GM10266 (cell line): Measurements from ENCODE around the gene TTC19.

Experiments
- DNase-seq: peaks from one replicate; pipeline ENCODE4 v3.0.0; 2012; ENCODE audit errors: extremely low spot score
- TF ChIP-seq, protein P1 (sequence below): IDR thresholded peaks from 2 replicates; pipeline ENCODE4 v1.5.1; 2012; ENCODE audit warnings: mild to moderate bottlenecking, low read depth; ENCODE audit not compliant: control insufficient read depth, insufficient read depth; ENCODE audit errors: missing control alignments

TTC19 gene

DNA sequence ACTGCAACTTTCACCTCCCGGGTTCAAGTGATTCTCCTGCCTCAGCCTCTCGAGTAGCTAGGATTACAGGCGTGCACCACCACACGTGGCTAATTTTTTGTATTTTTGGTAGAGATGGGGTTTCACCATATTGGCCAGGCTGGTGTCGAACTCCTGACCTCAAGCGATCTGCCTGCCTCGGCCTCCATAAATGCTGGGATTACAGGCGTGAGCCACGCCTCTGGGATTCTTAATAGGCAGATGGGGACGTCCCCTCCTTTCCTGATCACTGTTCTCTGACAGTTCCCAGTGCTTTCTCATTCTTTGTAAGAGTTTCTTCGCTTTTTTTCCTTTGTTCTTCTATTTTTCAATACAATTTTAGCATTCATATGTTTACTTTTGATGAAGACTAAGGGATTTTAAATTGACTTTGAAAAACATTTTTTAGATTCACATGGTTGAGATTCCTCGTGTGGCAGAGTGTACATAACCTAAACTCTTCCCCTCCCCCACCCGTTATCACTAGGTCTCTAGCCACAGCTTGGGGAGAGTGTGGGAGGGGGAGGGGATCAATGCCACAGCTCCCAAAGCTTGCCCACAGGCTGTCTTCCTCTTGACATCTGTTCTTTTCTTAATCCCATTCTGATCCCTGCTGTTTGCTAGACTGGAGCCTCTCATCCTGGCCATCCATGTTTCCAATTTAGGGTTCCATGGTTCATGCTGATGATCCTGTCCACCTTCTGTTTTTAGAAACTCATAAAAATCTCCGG is 43.7 kb upstream of the TTC19 start:
- TF ChIP-seq, protein P1, sequence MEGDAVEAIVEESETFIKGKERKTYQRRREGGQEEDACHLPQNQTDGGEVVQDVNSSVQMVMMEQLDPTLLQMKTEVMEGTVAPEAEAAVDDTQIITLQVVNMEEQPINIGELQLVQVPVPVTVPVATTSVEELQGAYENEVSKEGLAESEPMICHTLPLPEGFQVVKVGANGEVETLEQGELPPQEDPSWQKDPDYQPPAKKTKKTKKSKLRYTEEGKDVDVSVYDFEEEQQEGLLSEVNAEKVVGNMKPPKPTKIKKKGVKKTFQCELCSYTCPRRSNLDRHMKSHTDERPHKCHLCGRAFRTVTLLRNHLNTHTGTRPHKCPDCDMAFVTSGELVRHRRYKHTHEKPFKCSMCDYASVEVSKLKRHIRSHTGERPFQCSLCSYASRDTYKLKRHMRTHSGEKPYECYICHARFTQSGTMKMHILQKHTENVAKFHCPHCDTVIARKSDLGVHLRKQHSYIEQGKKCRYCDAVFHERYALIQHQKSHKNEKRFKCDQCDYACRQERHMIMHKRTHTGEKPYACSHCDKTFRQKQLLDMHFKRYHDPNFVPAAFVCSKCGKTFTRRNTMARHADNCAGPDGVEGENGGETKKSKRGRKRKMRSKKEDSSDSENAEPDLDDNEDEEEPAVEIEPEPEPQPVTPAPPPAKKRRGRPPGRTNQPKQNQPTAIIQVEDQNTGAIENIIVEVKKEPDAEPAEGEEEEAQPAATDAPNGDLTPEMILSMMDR = no peak
- no peak for DNase-seq

DNA sequence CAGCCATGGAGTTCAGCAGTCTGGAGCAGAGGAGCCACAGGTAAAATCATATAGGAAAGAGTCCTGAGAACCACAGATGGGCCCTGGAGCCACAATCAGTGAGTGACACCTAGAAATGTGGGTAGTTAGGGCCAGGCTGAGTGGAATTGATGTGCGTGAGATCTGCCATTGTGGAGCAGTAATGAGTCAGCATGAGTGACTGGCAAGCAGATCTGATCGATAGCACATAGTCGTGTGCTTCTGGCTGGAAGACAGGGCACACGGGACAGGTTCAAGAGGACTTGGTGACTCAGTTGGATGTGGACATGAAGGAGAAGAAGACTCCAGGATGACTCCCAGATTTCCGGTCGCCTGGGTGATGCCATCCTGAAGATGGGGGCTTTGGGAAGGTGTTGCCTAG is 42.4 kb upstream of the TTC19 start:
- DNase-seq = no peak
- TF ChIP-seq, protein P1 = no peak

DNA sequence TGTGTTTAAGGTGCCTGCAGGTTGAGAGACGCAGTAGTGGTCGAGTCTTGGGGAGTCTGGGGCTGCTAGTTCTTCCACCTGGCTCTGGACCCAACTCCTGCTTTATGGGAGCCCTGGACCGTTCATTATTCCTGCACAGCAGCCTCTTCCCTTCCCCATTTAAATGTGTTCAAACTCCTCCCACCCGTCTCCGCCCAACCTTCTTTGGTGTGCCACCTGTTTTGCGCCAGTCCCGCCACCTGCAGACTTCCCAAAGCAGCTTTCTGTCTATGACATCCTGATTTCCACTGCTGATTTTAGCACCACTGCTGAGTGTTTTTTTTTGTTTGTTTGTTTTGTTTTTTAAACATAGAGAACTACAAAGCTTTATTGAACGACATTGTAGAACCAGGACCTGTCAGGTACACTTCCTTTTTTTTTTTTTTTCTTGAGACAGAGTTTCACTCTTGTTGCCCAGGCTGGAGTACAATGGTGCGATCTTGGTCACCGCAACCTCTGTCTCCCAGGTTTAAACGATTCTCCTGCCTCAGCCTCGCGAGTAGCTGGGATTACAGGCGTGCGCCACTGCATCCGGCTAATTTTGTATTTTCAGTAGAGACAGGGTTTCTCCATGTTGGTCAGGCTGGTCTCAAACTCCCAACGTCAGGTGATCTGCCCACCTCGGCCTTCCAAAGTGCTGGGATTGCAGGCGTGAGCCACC is 41.9 kb upstream of the TTC19 start:
- TF ChIP-seq, protein P1 = no peak
- DNase-seq = no peak

DNA sequence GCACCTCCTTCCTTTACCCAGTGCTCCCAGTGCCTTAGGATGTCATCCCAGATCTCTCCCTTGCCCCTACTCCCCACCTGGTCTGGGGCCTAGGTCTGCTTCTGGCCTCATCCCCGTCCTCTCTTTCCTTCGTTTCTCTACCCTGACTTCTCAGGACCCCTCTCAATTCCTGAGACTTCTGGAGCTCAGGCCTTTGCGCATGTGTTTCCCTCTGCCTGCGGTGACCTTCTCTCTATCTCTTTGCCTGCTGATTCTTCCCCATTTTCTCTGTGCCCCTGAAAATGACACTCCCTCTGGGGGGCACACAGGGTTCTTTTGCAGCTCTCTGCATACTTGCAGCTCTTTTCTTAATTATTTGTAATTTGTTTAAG is 41.2 kb upstream of the TTC19 start:
- TF ChIP-seq, protein P1 = no peak
- no peak for DNase-seq

DNA sequence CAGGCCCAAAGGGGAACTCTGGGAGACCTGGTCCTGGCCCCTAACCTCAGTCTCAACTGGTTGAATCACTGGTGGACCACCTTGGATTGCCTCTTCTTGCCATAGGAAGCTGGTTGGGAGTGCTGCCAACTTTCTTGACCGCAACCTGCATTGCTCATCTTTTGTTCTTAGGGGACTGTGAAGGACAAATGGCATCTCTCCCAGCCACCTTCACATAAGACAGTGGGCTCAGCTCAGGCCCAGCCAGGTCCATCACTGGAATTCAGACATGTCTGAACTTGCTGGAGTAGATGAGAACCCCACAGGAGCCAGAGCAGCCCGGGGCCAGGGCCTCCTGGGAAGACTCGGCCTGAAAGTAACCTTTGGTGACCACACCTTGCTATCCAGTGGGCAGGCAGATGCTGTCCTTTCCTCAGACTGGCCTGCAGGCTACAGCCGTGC is 35.9 kb upstream of the TTC19 start:
- TF ChIP-seq, protein P1 = no peak
- no peak for DNase-seq

DNA sequence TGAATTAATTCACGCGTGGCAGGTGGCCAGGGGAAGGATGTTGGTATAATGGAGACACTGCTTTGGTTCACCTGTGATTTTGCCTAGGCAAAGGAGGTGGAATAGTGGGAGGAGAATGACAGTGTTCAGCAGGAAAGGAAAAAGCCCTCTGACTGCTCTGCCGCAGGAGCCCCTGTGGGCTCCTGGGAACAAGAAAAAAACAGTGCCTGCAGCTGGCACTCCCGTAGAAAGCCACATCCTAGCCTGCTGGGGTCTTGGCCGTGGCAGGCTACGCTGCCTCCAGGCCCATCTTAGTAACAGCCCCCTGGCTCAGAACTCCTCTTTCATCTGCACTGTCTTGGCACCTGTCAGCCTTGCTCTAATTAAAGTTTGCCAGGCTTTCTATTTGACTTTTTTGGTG is 34.1 kb upstream of the TTC19 start:
- no peak for DNase-seq
- TF ChIP-seq, protein P1 = no peak
